Glomerular visceral epithelial cell (primary cell): ENCODE results near the gene CEBPE.

Experiments
- DNase-seq: peaks from one replicate; pipeline ENCODE4 v3.0.0-alpha.2; 2016; ENCODE audit errors: extremely low spot score

Gene CEBPE

DNA sequence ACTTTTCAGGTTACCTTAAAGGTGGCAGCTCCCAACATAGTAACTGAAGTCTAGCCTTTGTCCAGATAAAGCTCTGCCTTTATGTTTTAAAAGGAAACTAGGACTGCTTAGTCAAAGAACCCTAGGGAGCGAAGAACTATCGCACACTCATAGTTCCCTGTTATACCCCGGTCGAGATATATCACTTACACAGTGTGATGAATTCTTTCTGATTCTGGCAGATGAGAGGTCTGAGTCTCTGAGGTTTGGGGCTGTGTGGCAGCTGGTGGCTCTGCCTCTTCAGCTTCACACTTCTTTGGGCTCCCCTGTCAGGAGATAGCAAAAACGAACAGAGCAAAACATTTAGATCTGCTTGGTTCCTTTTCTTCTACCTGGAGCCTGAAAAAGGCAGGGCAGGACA lies 41.1 kb downstream of the CEBPE start:
- DNase-seq: no peak

DNA sequence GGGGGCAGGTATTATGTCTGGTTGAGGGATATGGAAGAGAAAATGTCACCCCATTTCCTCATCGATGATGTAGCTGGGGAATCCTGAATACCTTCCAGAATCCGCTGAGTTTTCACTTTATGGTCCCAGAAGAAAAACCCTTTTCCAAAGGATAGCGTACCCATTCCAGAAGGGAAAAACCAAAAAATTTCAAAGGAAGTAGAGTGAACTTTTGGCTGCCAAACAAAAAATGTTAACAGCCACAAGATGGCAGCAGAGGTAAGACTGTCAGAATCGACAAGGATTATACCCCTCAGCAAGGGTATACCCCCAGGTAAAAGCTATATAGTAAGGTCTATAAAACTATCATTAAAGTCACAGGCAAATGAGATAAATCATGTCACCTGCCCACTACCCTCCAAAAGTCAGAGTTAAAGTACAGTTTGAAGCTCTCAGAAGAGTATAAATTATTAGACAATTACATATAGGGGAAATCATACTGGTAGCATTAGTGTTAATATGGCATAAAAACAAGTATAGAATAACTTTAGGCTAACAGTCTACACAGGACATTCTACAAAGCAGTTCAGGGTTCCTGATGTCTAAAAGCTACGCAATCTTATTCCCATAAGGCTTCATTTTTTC lies 42.2 kb downstream of the CEBPE start:
- peak; percentile 47 for DNase-seq

DNA sequence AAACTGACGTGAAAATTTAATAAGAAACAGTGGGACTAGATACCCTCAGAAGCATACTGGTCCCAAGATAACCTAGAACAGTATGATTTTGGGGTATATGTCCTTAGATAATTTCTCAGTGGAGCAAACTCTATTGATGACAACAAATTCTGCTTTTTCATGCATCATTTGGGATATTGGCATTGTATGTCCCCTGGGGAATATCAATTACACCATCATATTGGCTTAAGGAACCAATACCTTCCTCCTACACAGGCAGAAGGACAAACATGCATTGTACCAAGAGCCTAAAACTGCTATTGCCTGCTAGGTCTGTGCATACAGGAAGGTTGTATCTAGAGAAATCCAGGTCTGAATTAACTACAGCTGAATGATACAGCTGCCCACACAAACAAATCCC lies 44.1 kb downstream of the CEBPE start:
- DNase-seq: no peak

DNA sequence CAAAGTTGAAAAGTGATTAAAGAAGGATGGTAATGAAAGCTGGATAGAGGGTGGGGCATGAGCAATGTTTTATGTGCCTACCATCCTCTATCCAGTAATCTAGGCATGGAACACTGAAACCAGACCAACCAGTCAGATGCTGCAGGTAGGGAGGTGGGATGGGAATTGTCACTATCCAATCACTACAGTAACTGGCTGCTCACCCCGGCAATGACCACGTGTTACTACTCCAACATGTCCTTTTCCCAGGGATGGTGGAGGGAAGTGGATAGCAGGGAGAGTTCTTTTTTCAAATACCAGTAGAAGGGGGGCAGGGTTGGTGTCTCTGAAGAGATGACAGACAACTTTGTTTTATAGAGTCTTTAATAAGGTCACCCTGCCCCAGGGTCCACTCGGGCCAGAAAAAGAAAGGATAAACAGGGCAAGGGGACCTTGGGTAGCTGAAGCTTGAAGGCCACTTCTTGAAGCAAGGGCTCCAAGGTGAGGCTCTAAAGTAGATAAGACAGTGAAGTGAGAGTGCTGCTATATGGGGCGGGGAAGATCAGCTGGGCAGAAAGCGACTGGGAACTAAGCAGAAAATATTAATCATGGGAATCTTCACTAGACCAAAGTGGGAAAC lies 47.0 kb downstream of the CEBPE start:
- no peak for DNase-seq

DNA sequence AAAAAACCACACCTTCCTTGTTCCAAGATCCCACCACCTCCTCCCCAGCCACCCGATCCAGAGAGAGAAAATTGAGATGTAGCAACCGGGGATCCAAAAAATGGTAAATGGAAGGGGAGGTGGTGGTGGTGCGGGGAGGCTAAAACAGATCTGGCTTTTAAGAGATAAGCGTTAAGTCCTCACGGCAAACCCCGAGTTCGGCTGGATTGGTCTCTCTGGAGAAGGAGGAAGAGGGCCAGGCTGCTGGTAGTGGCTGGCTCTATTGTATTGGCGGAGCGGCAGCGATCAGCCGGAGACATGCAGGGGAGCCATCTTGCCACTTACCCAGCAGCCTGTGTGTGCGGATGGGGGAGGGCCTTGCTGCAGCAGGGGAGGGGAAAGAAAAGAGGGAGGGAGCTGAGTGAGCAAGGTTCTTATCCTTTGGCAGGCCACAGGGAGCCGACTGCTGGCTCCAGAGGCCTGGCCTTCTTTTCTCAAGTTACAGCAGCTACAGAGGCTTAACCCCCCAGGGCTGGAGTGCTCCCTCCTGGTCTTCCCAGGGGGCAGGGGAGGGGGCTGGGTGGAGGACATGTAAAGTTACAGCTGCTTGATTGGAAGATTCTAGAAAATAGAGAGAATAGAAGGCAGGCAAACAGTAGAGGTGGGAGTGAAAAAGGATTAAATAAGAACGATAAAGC lies 47.7 kb downstream of the CEBPE start:
- peak; percentile 88 for DNase-seq

DNA sequence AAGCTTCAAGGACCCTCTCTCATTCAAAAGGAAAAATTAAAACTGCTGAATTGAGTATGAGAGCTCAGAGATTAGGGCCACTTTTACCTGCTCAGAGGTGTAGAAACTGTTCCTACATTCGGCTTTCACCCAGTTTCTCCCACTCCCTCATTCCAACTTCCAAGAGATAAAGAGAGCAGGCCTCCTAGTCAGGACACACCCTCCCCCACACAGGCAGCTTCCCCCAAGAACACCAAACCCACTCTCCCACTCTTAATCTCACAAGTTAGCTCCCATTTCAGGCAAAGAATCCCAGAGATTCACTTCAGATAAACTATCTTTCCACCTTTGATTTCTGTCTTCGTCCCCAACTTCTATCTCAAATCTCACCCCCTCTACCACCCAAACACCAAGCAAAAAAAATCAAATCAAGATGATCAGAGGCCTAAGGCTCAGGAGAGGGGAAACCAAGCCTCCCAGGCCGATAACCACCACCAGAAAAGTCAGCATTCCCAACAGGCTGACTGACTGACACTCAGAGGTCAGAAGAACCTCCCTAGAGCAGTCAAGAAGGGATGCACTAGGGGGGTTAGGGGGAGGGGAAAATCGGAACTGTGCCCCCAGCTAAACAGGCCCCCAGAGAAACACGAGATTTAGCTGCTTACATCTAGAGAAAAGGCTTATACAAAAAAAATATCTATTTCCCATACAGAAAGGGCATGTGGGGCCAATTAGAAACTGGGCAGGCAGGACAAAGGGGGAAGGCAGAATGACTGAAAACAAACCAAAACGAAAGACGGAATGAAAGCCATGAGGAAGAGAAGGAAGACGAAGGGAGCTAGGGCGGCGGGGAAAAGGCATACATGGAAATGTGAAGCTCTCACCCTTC lies 48.6 kb downstream of the CEBPE start:
- no peak for DNase-seq

DNA sequence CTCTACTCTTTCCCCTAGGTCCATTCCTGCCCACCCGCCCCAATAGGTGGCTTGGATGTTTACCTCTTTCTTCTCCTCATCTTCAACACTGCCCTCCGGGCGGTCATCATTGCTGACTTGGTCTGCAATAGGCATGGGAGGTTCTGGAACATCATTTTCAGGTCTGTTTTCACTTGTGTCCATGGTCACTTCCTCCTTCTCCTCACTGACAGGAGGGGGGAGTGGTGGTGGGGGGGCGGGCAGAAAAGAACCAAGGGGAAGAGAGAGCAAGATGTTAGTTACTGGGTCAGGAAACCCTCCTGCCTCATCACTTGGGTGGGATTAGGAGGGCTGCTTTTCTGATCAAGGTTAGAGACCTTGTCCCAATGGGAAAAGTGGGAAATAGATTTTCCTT lies 49.6 kb downstream of the CEBPE start:
- DNase-seq: no peak

DNA sequence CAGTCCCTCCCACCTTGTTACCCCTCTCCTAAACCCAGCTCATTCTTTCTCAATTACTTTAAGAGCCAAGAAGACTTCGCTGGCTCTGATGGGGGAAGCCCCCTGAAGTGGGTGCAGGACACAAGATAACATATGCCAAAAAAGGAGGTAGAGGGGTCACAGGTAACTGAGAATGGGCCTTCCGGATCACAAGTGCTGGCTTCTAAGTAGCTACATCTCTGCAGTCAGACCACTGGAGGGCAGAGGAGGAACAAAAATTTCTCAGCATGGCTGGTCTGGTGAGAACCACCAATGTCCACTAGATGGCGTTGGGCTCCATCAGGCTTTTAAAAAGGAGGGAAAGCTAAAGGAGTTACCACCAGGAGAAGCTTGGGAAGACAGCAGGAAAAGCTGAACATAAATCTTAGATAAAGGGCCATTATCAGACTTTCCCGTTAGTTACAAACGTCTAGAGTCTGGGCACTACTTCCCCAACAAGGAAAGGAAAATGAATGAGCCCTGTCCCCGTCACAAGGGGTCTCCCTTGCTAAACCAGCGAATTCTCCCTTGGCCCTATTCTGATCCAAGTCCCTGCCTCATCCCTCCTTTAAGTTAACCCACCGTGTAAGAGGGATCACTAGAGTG lies 50.2 kb downstream of the CEBPE start:
- peak; percentile 94 for DNase-seq

DNA sequence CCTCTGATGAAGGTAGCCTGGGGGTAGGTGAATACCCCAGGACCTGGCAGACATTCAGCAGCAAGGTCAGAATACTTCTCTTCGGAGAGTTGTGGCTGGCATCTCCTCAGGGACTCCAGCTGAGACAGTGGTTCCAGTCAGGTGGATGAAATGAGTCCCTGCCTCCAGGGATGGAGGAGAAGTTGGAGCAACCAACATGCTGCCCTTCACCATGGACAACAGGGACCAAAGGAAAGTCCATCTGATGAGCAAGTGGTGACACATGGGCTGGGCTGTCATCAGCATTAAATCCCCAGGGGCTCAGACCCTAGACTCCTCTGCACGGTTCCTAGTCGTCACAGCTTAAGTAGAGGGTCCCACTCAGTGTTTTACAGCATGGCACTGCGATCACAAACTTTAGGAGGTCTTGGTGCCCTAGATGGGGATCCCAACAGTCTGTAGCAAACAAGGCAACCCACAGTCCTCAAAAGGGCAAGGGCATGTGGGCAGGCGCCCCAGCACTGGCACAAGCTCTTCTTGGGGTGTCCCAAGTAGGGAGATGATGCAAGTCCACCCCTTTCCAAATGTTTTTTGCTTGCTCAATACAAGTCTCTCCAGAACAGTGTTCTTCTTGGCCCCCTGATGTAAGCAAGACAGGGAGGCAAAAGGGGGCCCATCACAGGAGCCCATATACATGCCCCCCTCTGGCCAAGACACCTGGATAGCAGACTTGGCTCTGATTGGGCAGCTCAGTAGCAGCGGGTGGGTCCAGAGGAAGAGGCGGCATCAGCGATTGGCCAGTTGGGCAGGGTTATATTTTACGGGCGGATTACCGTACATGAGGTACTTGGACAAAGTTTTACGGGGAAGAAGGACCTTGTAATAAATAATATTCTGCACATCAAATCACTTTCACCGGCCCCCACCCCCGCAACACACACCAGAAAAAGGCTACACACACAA lies 50.9 kb downstream of the CEBPE start:
- DNase-seq: no peak
